HepG2 (cell line): ENCODE results near the gene LTA. TPM values are rescaled to one million over a fixed set of nuclear protein-coding genes. Genes with fewer than 3 reads are reported as not detected.
A peak's percentile ranks its signal among the peaks of the same experiment; 100 is the strongest.

Experiments used
- CBFB ChIP-seq: sonication (generic); formaldehyde crosslinking; IDR thresholded peaks from 2 replicates; pipeline ENCODE4 v1.4.0; 2020; ENCODE audit warnings: missing genetic modification reagents
- CCAR2 ChIP-seq: fragments of 200-400 bp; formaldehyde crosslinking; optimal IDR thresholded peaks from 2 replicates; pipeline ENCODE3; 2018; ENCODE audit warnings: low read depth, mild to moderate bottlenecking, low read length, moderate library complexity
- EED ChIP-seq: sonication (generic); formaldehyde crosslinking; IDR thresholded peaks from 2 replicates; pipeline ENCODE4 v1.5.0; 2020; ENCODE audit warnings: mild to moderate bottlenecking, missing genetic modification reagents
- FOXK2 ChIP-seq: fragments of 450-650 bp; IDR thresholded peaks from 2 replicates; pipeline ENCODE4 v1.6.1; 2016
- GATAD1 ChIP-seq: IDR thresholded peaks from 2 replicates; pipeline ENCODE4 v1.6.1; 2016; ENCODE audit warnings: missing genetic modification reagents, missing compliant biosample characterization
- HNRNPK ChIP-seq: fragments of 200-400 bp; formaldehyde crosslinking; IDR thresholded peaks from 2 replicates; pipeline ENCODE4 v1.6.1; 2018; ENCODE audit warnings: low read length, low read depth, moderate library complexity, mild to moderate bottlenecking; ENCODE audit not compliant: poor library complexity, severe bottlenecking
- KDM2A ChIP-seq: sonication (generic); formaldehyde crosslinking; IDR thresholded peaks from 2 replicates; pipeline ENCODE4 v1.4.0; 2020; ENCODE audit warnings: low read depth, missing genetic modification reagents, borderline replicate concordance
- KLF16 ChIP-seq, 2 experiments: sonication (generic) in 1 of 2; formaldehyde crosslinking in 1 of 2; IDR thresholded peaks; 2 replicates each; pipeline versions ENCODE4 v1.6.1 to v1.8.0; 2016 to 2023; ENCODE audit warnings: missing genetic modification reagents in 2 of 2, missing compliant biosample characterization in 1 of 2
- MED1 ChIP-seq: sonication (generic); formaldehyde crosslinking; IDR thresholded peaks from 2 replicates; pipeline ENCODE4 v1.4.0; 2020; ENCODE audit warnings: missing genetic modification reagents
- SMYD3 ChIP-seq: sonication (generic); formaldehyde crosslinking; IDR thresholded peaks from 2 replicates; pipeline ENCODE4 v1.8.1; 2023; ENCODE audit warnings: mild to moderate bottlenecking, missing genetic modification reagents
- TCF7L2 ChIP-seq: IDR thresholded peaks from 2 replicates; pipeline ENCODE4 v1.6.1; 2011; ENCODE audit warnings: mild to moderate bottlenecking, low read depth, low read length, moderate library complexity
- ZNF589 ChIP-seq: sonication (generic); formaldehyde crosslinking; conservative IDR thresholded peaks from 2 replicates; pipeline ENCODE4 v1.8.0; 2022; ENCODE audit warnings: mild to moderate bottlenecking, moderate library complexity, missing genetic modification reagents
- ZNF720 ChIP-seq: sonication (generic); formaldehyde crosslinking; IDR thresholded peaks from 2 replicates; pipeline ENCODE4 v1.4.0; 2020; ENCODE audit warnings: missing genetic modification reagents
- ZNF850 ChIP-seq: sonication (generic); formaldehyde crosslinking; conservative IDR thresholded peaks from 2 replicates; pipeline ENCODE4 v1.9.0; 2021; ENCODE audit warnings: mild to moderate bottlenecking, missing genetic modification reagents
- ZSCAN12 ChIP-seq: sonication (generic); formaldehyde crosslinking; IDR thresholded peaks from 2 replicates; pipeline ENCODE4 v1.9.0; 2021; ENCODE audit warnings: mild to moderate bottlenecking, missing genetic modification reagents
- polyA plus RNA-seq, 8 experiments: library from polyadenylated mRNA; depleted of rRNA in 3 of 8; stranded (reverse) in 7 of 8; unstranded in 1 of 8; fragments of >200 nt; fragmentation: Illumina TruSeq in 4 of 8; extraction: Trizol in 4 of 8; gene quantifications; 2 replicates each; pipeline versions ENCODE4 v1.2.1 to v1.2.3, GENCODE V29; 2011 to 2016; ENCODE audit warnings: low read depth in 4 of 8, missing spikeins in 1 of 8, mixed read lengths in 1 of 8; ENCODE audit not compliant: insufficient read depth in 1 of 8
- total RNA-seq, 5 experiments: library from RNA; depleted of rRNA; stranded (reverse); fragments of >200 nt; fragmentation: Illumina TruSeq; extraction: Trizol; gene quantifications; 2 replicates each; pipeline ENCODE4 v1.2.3, GENCODE V29; 2016; ENCODE audit warnings: low read depth in 1 of 5
- TF ChIP-seq, protein P1 (sequence below): sonication (generic); formaldehyde crosslinking; IDR thresholded peaks from 2 replicates; pipeline ENCODE4 v1.5.0; 2020; ENCODE audit warnings: missing genetic modification reagents, mild to moderate bottlenecking, borderline replicate concordance
- TF ChIP-seq, protein P2 (sequence below): sonication (generic); formaldehyde crosslinking; IDR thresholded peaks from 2 replicates; pipeline ENCODE4 v1.8.1; 2023; ENCODE audit warnings: missing genetic modification reagents, inconsistent platforms, borderline replicate concordance
- TF ChIP-seq, protein P3 (sequence below): IDR thresholded peaks from 2 replicates; pipeline ENCODE4 v1.6.1; 2016; ENCODE audit warnings: mild to moderate bottlenecking
- TF ChIP-seq, protein P4 (sequence below): sonication (generic); formaldehyde crosslinking; IDR thresholded peaks from 2 replicates; pipeline ENCODE4 v1.4.0; 2020; ENCODE audit warnings: missing genetic modification reagents, borderline replicate concordance
- TF ChIP-seq, protein P5 (sequence below): sonication (generic); formaldehyde crosslinking; IDR thresholded peaks from 2 replicates; pipeline ENCODE4 v1.5.1; 2020; ENCODE audit warnings: missing genetic modification reagents, mild to moderate bottlenecking, borderline replicate concordance

The LTA gene
- total and polyA plus RNA-seq, 2 of the 13 experiments (the other 11 are each of a cell fraction or from before 2014, with no cell fraction given), result 0.09 TPM; not detected in 1

DNA sequence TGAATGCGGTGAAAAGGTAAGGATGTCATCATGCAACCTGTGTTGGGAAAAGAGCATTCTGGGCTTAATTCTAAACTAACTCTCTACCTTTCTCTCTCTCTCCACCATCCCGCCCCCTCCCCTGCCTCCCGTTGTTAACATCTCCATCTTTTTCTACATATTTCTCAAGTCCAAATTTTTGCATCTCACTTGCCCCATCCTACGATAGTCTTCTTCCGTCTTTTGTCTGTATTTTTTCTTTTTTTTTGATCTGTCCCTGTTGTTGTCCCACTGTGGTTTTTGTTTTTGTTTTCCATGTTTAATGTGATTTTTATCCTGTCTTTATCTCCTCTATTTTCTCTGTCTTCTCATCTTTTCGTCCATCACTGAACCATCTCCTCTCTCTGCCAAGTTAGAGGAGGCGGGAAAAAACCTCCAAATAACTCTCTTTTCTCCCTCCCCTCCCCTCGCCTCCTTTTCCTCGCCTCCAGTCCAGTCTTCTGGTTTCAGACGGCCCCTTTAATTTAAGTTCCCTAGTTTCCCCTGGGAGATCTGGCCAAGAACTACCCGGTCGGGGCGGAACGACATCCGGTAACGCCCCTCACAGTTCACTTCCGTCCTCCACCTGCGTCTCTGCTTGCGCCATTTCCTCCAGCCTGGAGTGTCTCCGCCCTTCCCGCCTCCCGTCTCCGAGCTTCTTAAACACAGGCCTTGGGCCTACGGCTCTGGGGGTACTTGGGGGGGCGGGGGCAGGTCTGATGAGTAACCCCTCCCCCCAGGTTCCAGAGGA is 24.9 kb upstream of the LTA start, which contains the start of gene NFKBIL1 (continued):
- TF ChIP-seq, protein P1, sequence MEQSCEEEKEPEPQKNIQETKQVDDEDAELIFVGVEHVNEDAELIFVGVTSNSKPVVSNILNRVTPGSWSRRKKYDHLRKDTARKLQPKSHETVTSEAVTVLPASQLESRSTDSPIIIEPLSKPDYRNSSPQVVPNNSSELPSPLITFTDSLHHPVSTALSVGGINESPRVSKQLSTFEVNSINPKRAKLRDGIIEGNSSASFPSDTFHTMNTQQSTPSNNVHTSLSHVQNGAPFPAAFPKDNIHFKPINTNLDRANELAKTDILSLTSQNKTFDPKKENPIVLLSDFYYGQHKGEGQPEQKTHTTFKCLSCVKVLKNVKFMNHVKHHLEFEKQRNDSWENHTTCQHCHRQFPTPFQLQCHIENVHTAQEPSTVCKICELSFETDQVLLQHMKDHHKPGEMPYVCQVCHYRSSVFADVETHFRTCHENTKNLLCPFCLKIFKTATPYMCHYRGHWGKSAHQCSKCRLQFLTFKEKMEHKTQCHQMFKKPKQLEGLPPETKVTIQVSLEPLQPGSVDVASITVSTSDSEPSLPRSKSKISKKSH (CRISPR knock-in tag), result no peak
- no peak for TF ChIP-seq TCF7L2
- no peak for TF ChIP-seq EED (CRISPR knock-in tag)
- peak in 1 of 2 experiments; percentile 88; a peak in 1 of 4 replicates for TF ChIP-seq KLF16 (CRISPR knock-in tag; IDR thresholded peaks at IDR 0.05)
- peak; percentile 94 for TF ChIP-seq GATAD1
- no peak for TF ChIP-seq ZSCAN12
- TF ChIP-seq, protein P2, sequence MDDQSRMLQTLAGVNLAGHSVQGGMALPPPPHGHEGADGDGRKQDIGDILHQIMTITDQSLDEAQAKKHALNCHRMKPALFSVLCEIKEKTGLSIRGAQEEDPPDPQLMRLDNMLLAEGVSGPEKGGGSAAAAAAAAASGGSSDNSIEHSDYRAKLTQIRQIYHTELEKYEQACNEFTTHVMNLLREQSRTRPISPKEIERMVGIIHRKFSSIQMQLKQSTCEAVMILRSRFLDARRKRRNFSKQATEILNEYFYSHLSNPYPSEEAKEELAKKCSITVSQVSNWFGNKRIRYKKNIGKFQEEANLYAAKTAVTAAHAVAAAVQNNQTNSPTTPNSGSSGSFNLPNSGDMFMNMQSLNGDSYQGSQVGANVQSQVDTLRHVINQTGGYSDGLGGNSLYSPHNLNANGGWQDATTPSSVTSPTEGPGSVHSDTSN (CRISPR knock-in tag), result no peak
- TF ChIP-seq CBFB, result peak; percentile 81; the same call in 1 of the 2 replicates
- TF ChIP-seq, protein P3, sequence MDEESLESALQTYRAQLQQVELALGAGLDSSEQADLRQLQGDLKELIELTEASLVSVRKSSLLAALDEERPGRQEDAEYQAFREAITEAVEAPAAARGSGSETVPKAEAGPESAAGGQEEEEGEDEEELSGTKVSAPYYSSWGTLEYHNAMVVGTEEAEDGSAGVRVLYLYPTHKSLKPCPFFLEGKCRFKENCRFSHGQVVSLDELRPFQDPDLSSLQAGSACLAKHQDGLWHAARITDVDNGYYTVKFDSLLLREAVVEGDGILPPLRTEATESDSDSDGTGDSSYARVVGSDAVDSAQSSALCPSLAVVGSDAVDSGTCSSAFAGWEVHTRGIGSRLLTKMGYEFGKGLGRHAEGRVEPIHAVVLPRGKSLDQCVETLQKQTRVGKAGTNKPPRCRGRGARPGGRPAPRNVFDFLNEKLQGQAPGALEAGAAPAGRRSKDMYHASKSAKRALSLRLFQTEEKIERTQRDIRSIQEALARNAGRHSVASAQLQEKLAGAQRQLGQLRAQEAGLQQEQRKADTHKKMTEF (CRISPR knock-in tag), result peak; percentile 57
- 0 out of 2 replicates have a peak, but pooled peaks have one; percentile 61 for TF ChIP-seq SMYD3
- TF ChIP-seq KDM2A (CRISPR knock-in tag), result peak; percentile 59; the same call in 1 of the 2 replicates
- TF ChIP-seq ZNF720, result no peak
- no peak for TF ChIP-seq ZNF850 (CRISPR knock-in tag)
- 0 out of 2 replicates have a peak, but pooled peaks have one; percentile 47 for TF ChIP-seq MED1 (CRISPR knock-in tag)
- TF ChIP-seq CCAR2, result peak; percentile 92
- 0 out of 2 replicates have a peak, but pooled peaks have one; percentile 74 for TF ChIP-seq ZNF589 (CRISPR knock-in tag)
- peak; percentile 22; the same call in 1 of the 2 replicates for TF ChIP-seq FOXK2
- peak; percentile 28 for TF ChIP-seq HNRNPK
- TF ChIP-seq, protein P4, sequence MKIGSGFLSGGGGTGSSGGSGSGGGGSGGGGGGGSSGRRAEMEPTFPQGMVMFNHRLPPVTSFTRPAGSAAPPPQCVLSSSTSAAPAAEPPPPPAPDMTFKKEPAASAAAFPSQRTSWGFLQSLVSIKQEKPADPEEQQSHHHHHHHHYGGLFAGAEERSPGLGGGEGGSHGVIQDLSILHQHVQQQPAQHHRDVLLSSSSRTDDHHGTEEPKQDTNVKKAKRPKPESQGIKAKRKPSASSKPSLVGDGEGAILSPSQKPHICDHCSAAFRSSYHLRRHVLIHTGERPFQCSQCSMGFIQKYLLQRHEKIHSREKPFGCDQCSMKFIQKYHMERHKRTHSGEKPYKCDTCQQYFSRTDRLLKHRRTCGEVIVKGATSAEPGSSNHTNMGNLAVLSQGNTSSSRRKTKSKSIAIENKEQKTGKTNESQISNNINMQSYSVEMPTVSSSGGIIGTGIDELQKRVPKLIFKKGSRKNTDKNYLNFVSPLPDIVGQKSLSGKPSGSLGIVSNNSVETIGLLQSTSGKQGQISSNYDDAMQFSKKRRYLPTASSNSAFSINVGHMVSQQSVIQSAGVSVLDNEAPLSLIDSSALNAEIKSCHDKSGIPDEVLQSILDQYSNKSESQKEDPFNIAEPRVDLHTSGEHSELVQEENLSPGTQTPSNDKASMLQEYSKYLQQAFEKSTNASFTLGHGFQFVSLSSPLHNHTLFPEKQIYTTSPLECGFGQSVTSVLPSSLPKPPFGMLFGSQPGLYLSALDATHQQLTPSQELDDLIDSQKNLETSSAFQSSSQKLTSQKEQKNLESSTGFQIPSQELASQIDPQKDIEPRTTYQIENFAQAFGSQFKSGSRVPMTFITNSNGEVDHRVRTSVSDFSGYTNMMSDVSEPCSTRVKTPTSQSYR, result peak; percentile 59; the same call in 1 of the 2 replicates
- TF ChIP-seq, protein P5, sequence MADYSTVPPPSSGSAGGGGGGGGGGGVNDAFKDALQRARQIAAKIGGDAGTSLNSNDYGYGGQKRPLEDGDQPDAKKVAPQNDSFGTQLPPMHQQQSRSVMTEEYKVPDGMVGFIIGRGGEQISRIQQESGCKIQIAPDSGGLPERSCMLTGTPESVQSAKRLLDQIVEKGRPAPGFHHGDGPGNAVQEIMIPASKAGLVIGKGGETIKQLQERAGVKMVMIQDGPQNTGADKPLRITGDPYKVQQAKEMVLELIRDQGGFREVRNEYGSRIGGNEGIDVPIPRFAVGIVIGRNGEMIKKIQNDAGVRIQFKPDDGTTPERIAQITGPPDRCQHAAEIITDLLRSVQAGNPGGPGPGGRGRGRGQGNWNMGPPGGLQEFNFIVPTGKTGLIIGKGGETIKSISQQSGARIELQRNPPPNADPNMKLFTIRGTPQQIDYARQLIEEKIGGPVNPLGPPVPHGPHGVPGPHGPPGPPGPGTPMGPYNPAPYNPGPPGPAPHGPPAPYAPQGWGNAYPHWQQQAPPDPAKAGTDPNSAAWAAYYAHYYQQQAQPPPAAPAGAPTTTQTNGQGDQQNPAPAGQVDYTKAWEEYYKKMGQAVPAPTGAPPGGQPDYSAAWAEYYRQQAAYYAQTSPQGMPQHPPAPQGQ (CRISPR knock-in tag), result no peak
